Measurements from ENCODE around the gene CYREN. TPM values are rescaled to one million over a fixed set of nuclear protein-coding genes. Genes with fewer than 3 reads are reported as not detected.

Gene CYREN
- total RNA-seq, 1 donor from 2014 or later, result 29.2 TPM

- DNase-seq (ENCODE audit: extremely low read depth, low read depth, low spot score), result no peak
Measured at GRCh38 chr7:135197906-135198655, 27.6 kb upstream of the CYREN start.

GRCh38 chr7:135197343-135197742, 26.8 kb upstream of the CYREN start:
- no peak for DNase-seq (ENCODE audit: extremely low read depth, low read depth, low spot score)

GRCh38 chr7:135195968-135196629, 25.6 kb upstream of the CYREN start:
- DNase-seq (ENCODE audit: extremely low read depth, low read depth, low spot score), result no peak

- no peak for DNase-seq (ENCODE audit: extremely low read depth, low read depth, low spot score)
Measured at GRCh38 chr7:135195156-135195555, 24.6 kb upstream of the CYREN start.

- no peak for DNase-seq (ENCODE audit: extremely low read depth, low read depth, low spot score)
Measured at GRCh38 chr7:135194494-135195095, 24.1 kb upstream of the CYREN start.

GRCh38 chr7:135193615-135194081, 23.1 kb upstream of the CYREN start:
- no peak for DNase-seq (ENCODE audit: extremely low read depth, low read depth, low spot score)

GRCh38 chr7:135192914-135193536, 22.5 kb upstream of the CYREN start:
- DNase-seq (ENCODE audit: extremely low read depth, low read depth, low spot score), result no peak

- no peak for DNase-seq (ENCODE audit: extremely low read depth, low read depth, low spot score)
Measured at GRCh38 chr7:135190703-135191102, 20.2 kb upstream of the CYREN start.

GRCh38 chr7:135189961-135190360, 19.5 kb upstream of the CYREN start:
- no peak for DNase-seq (ENCODE audit: extremely low read depth, low read depth, low spot score)

GRCh38 chr7:135189221-135189662, 18.7 kb upstream of the CYREN start:
- no peak for DNase-seq (ENCODE audit: extremely low read depth, low read depth, low spot score)

- no peak for DNase-seq (ENCODE audit: extremely low read depth, low read depth, low spot score)
Measured at GRCh38 chr7:135188298-135188984, 17.9 kb upstream of the CYREN start.

- no peak for DNase-seq (ENCODE audit: extremely low read depth, low read depth, low spot score)
Measured at GRCh38 chr7:135186841-135187253, 16.3 kb upstream of the CYREN start.

GRCh38 chr7:135186261-135186540, 15.7 kb upstream of the CYREN start:
- DNase-seq (ENCODE audit: extremely low read depth, low read depth, low spot score), result no peak

- no peak for DNase-seq (ENCODE audit: extremely low read depth, low read depth, low spot score)
Measured at GRCh38 chr7:135185471-135186260, 15.2 kb upstream of the CYREN start.

GRCh38 chr7:135184254-135184841, 13.8 kb upstream of the CYREN start:
- no peak for DNase-seq (ENCODE audit: extremely low read depth, low read depth, low spot score)

- DNase-seq (ENCODE audit: extremely low read depth, low read depth, low spot score), result no peak
Measured at GRCh38 chr7:135183478-135183877, 13.0 kb upstream of the CYREN start.

GRCh38 chr7:135181929-135182678, 11.6 kb upstream of the CYREN start:
- no peak for DNase-seq (ENCODE audit: extremely low read depth, low read depth, low spot score)

GRCh38 chr7:135181261-135181928, 10.9 kb upstream of the CYREN start:
- no peak for DNase-seq (ENCODE audit: extremely low read depth, low read depth, low spot score)

- no peak for DNase-seq (ENCODE audit: extremely low read depth, low read depth, low spot score)
Measured at GRCh38 chr7:135180122-135180521, 9.6 kb upstream of the CYREN start.
